HG03457 (cell line): ENCODE data around the gene RNF130.

Experiments used
- ATAC-seq: cut with Tn5 transposase; IDR thresholded peaks from one replicate; pipeline ENCODE4 v1.9.1; 2021; ENCODE audit warnings: moderate number of reproducible peaks; ENCODE audit not compliant: unreplicated experiment

RNF130 gene

DNA sequence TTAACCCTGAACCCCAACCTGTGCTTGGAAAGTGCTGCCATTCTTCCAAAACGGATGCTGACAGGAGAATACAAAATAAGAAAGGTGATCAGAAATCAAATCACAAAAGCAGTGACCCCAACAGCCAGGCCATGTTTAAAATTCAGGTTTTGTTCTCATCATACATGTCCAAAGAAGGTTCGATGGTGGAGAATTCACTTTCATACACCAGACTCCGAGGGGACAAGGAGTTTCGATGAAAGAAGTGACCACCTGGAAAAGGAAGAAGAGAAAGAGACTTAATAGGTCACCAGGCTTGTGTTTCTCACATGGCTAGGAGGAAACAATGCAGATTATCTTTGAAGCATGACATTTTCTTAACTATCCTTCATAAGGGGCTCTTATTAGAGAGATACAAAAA, 151.4 kb downstream of the RNF130 start:
- ATAC-seq: no peak

DNA sequence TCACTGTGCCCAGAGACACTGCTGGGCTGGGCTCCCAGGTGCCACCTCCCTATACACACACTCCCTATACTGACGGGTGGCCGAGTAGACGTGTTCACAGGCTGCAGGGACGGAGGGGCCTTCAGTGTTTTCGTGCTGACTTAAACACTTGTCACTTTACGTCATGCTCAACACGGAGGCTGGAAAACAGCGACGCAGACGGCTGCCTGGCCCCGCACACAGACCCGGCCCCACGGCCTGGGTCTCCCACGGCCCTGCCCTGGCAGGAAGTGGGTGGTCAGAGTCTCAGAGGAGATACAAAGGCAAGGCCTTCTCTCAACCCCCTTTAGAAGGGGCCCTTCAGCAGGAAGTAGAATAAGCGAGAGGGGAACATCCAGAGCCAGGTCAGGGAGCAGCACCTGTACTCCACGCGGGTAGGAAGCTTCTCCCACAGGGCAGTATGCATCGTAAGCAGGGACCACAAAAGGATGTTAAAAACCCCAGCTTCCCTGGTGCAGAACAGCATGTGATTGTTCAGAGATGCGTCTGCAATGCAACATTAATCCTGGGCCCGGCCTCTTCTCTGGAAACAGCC, 152.0 kb downstream of the RNF130 start:
- ATAC-seq: no peak

- no peak for ATAC-seq
Observed at GRCh38 chr5:179918742-179919486, 152.6 kb downstream of the RNF130 start.

GRCh38 chr5:179916523-179916922, 155.0 kb downstream of the RNF130 start:
- no peak for ATAC-seq

- ATAC-seq: no peak
Observed at GRCh38 chr5:179915406-179915935, 156.1 kb downstream of the RNF130 start.

- no peak for ATAC-seq
Observed at GRCh38 chr5:179914032-179914755, 157.4 kb downstream of the RNF130 start.

DNA sequence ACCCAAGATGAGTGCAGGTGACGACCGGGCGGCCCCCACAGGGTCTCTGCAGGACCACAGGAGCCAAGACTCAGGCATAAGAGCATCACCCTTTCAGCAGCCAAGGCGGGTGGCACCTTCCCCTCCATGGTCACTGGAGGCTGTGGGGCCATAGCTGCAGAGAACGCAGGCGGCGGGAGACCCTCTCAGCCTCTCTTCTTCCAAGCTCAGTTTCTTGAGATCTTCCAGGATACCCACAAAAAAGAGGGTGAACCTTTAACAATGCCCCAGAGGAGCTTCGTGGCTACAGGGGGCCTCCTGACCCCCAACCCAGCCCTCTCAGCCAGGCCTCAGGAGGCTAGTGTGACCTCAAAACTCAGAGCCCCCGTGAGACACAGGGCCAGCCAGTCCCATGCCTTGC, 158.1 kb downstream of the RNF130 start:
- ATAC-seq: no peak

DNA sequence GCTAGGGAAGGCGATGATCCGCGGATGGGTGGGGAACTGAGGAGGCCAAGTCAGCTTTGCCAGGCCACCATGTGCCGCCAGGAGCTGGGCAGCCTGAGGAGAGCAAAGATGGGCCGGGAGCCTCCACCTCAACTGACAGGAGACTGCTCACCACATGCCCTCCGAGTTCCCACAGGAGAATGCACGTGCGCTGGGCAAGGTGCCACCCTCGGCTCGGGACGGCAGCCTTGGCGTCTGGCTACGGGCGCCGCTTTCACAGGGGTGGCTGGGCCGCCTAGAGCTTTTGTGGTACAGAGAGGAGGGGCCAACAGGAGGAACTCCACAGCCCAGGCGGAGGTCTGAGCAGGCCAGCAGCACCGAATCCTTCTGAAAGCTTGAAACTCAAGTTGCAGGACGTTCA, 158.6 kb downstream of the RNF130 start:
- ATAC-seq: no peak

DNA sequence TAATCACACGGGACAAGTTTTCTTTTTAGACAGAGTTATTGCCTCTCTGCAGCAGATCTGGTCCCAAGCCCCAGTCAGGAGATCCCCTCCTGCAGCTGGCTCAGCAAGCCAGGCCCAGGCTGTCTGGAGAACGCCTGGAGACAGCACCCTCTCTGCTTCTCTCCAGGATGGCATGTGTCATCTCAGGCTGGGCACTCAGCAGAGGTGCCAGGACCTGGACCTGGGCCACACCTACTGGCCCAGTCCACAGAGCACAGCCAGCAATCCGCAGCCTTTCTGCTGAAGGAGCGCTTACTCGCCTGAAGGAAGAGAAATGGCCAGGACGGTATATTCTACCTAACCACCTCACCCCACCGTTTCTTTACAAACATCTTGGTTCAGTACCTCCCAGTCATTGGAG, 159.2 kb downstream of the RNF130 start:
- no peak for ATAC-seq

GRCh38 chr5:179909224-179909623, 162.3 kb downstream of the RNF130 start:
- ATAC-seq: no peak

DNA sequence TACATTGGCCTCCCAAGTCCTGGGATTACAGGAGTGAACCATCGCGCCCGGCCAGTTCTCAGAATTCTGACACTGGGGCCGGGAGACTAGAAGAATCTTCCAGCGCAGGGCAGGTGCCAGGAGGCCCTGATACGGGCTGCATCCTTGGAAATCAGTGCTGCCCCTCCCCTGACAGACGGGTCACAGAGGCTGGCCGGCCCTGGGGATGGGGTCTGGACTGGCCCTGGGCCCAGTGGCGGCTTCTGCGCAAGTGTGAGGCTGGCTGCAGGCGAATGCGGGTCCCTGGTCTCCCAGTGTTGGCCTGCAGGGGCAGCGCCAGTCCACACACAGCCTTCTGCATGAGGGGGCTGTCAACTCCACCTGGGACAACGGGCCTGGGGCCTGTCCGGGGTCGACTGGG, 163.0 kb downstream of the RNF130 start:
- ATAC-seq: no peak

DNA sequence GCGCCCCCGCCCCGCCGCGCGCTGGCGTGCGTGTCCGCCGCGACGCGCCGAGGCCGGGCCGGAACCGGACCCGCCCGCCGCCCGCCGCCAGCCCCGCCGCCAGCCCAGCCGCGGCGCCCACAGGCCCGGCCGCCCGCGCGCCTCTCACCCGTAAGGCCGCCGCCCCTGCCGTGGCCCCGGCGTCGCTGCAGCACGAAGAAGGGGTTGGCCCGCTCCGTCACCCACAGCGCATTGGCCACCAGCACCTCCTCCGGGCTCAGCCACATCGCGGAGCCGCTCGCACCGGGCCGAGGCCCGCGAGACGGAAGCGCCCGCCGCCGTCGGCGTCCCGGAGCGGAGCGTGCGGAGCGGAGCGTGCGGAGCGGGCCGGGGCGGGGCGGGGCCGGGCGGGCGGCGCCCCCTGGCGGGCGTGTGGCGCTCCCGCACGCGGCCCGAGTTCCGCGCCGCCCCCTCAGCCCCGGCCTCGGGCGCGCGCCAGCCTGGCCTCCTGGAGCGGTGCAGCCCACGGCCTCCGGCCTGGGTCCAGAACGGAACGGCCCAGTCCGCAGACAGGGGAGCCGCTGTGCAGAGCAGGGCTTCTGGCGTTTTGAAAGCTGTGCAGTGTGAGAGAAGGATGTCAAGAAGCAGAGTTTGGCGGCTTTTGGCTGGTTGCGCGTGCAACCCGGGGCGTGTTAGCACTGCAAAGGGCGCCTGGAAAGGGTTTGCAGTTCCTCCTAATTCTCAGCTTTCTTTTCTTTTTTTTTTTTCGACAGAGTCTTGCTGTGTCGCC, 163.8 kb downstream of the RNF130 start, which contains the start of gene TBC1D9B:
TBC1D9B (minus strand) TSS at position 342 of the 769 bp plus-strand sequence; CDS start at position 266, 76 bp downstream.
- peak; percentile 76 for ATAC-seq

GRCh38 chr5:179906795-179907555, 164.6 kb downstream of the RNF130 start:
- ATAC-seq: no peak

GRCh38 chr5:179906294-179906794, 165.2 kb downstream of the RNF130 start:
- no peak for ATAC-seq

GRCh38 chr5:179905161-179905560, 166.4 kb downstream of the RNF130 start:
- no peak for ATAC-seq
